ENCODE measurements around the gene PIGA.
A peak's percentile ranks its signal among the peaks of the same experiment; 100 is the strongest.

PIGA gene

GRCh38 chrX:15335135-15336022 is at the start of gene PIGA:
PIGA (minus strand) TSS chrX:15335523; CDS start chrX:15331930, 3,593 bp downstream.
- peak; percentile 94 to 97 for DNase-seq

DNA sequence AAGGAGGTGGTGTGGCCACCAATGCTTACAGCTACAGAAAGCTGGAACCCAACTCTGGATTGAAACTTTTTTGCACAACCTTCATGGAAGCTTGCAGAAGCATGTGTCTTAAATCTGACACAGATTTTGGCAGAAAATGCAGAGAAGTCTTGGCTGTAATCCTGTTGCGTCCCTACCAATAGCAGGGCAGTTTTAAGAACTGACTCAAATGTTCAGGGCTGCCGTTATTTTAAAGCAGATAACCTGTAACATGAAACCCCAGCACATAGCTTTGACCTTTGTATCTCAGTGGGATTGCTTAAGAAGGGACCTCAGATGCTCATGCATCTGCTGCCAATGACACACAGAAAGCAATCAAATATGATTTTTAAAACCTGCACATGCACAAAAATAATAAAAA is 49.0 kb upstream of the PIGA start, which contains the start of gene VEGFD:
Gene VEGFD (minus strand): TSS at position 110 of the 400 bp plus-strand sequence. CDS start 467 bp downstream, outside the sequence.
- DNase-seq, result no peak

GRCh38 chrX:15382813-15383212 is 47.5 kb upstream of the PIGA start:
- no peak for DNase-seq

GRCh38 chrX:15376956-15377355 is 41.6 kb upstream of the PIGA start:
- DNase-seq, result no peak

GRCh38 chrX:15373976-15374375 is 38.7 kb upstream of the PIGA start:
- no peak for DNase-seq

DNA sequence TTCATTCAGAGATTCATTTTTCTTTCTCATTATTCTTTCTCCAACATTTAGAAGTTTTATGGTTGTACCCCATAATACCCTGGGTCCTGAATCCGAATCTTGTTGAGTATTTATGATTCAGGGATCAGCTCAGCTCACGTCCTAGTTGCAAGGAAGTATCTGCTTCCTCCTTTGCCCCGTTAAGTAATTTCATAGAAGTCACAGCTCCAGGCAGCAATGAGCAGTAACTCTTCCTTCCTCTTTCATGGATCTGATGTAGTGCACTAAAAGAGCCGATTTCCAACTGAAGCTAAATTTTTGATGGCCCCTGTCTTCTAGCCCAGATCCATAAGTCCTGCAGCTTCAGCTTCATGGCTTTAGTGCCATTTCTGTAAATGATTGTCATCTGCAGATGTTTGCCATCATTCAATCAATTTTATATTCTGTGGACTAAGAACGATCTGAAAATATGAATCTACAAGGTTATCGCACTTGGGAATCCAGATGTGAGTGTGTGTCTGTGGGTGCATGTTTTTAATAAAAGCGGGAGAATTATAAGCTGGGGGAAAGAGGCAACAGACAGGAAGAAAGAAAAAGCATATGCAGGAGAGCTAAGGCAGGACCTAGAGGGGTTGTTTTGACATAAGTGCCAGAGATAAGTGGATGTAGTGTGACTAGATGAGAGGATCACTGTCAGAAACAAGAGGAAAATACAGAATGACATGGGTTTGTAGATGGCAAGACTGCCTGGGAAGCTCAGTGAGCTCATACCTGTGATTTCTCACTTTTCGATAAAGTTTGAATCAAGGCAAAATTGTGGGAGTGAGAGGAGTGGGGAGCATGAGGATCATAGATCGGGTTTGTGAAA is 31.4 kb upstream of the PIGA start:
- DNase-seq, result no peak

DNA sequence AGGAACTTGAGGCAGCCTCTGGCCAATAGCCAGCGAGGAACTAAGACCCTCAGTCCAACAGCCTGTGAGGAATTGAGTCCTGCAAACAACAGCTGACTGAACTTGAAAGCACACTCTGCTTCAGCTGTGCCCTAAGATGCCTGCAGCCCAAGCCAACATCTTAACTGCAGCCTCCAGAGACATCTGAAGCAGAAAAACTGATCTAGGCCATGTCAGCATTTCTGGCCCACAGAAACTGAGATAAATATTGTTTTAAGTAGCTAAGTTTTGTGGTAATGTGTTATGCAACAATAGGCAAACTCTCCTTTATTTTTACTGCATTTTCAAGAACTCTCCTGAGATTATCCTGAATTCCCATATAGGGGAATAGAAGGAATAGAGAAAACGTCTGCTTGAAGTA is 24.4 kb upstream of the PIGA start:
- DNase-seq, result no peak

GRCh38 chrX:15358533-15358932 is 23.2 kb upstream of the PIGA start:
- no peak for DNase-seq

GRCh38 chrX:15356444-15356843 is 21.1 kb upstream of the PIGA start:
- DNase-seq, result no peak

- no peak for DNase-seq
Observed at GRCh38 chrX:15350329-15350996, 15.1 kb upstream of the PIGA start.

GRCh38 chrX:15349046-15349445 is 13.7 kb upstream of the PIGA start:
- peak; percentile 69 to 77 for DNase-seq

DNA sequence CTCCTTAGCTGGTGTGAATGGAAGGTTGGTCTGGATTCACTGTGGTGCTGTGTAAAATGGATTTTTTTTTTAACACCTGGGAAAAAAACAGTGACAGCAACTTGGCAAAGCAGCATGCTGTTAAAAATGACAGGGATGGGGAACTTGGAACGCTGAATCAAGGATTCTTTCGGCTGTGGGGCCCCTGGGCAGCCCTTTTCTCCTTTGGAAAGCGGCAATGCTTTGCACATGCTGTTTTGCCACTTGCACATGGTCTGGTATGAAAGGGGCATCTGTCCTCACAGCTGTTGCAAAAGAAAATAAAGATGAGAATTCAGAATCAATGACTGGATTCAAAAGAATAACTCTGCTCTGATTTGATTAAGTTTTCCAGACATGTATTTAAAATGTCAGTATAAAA is 10.7 kb upstream of the PIGA start:
- no peak for DNase-seq

DNA sequence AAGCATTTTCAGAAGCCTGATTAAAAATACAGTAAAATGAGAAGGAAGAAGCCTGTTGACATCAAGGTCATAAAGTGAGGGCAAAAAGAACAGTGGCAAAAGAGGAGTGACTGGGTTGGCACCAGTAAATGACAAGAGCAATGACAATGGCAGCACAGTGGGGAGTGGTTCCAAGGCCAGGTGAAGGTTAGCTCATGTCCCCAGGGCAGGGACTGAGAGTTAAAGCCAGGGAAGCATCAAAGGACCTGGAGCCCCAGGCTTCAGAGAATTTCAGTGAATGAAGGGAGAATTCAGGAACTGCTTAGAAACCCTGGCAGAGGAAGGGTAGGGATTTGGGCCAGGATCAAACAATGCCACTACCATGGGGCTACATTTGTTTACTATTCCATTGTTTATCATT is 8.8 kb upstream of the PIGA start:
- no peak for DNase-seq

- DNase-seq, result no peak
Observed at GRCh38 chrX:15343075-15343476, 7.8 kb upstream of the PIGA start.

GRCh38 chrX:15340867-15341266 is 5.5 kb upstream of the PIGA start:
- DNase-seq, result no peak

GRCh38 chrX:15336023-15336413 is 695 bp upstream of the PIGA start:
- no peak for DNase-seq

- no peak for DNase-seq
Observed at GRCh38 chrX:15334561-15334960, 762 bp downstream of the PIGA start.

- DNase-seq, result no peak
Observed at GRCh38 chrX:15328821-15329220, 6.5 kb downstream of the PIGA start.

GRCh38 chrX:15328131-15328530 is 7.2 kb downstream of the PIGA start:
- DNase-seq, result no peak

DNA sequence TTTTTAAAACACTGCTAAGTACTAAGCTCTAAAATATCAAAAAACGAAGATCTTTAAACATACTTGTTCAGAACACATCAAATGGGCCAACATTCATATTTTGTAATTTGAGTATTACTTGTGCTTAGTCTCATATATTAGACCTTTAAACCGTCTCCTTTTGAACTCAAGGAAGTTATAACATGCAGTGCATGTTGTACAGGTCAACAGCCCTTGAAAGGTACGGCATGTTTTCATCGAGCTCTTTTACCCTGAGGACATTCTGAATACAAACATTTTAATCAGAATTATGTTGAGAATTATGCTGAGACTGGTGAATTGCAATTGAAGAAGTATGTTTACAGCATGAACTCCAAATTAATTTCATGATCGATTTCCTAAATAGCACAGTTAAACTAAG is 12.9 kb downstream of the PIGA start:
- no peak for DNase-seq

DNA sequence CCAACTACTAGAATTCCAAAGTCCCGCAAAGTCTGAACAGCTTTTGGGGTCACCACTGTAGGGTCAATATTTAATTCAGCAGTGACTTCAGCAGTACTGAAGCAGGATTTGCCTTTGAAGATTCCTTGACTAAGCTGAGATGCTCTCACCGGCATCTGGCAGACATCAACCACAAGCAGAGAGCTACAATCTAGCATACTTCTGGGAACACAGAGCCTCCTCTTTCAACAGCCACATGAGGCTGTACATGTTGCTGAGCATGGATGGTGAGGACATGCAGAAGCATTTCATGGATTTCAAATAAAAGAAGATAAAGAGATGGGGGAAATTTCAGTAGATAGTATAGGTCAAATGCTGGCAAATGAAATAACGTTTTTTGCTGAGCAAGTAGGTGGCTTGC is 13.3 kb downstream of the PIGA start:
- no peak for DNase-seq

GRCh38 chrX:15321447-15321846 is 13.9 kb downstream of the PIGA start:
- no peak for DNase-seq

- no peak for DNase-seq
Observed at GRCh38 chrX:15320297-15320696, 15.0 kb downstream of the PIGA start.
